Stimulated activated CD4-positive, alpha-beta T cell treated with anti-CD3 and anti-CD28 coated beads, Interleukin-12 subunit alpha, Interleukin-12 subunit beta, amount 100 ng/mL, for 24 hours (primary cell): ENCODE data around the gene METTL25B.

Experiments
- DNase-seq, 2 experiments: peaks; one replicate each; pipeline ENCODE4 v3.0.0-alpha.2; 2020; ENCODE audit warnings: low read depth in 2 of 2

The METTL25B gene

DNA sequence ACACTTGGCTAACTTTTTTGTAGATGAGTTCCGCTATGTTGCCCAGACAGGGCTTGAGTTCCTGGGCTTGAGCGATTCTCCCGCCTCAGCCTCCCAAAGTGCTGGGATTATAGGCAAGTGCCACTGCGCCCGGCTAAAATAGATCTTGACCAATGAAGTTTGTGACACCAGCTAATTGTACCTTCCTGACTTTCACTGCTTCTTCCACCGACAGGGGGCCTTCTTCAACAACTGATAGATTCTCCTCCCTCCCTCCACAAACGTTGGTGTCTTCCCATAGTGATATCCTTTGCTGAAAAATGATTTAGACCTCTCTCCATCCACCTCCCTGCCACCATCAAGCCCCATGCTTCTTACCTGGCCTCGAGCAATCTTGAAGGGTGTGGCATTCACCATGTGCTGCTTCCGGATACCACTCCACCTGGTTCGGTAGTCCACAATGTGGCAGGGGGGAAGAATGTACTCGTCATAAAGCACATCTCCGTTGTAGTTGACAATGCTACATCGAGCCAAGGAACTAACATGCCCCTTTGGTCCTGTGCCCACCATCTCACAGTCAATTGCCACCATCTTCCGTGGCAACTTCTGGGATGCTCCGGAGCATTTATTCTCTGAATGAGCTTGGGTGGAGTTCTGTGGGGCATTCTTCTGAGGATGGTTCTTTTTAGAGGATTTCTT, 1.6 kb upstream of the METTL25B start:
- peak in 1 of 2 experiments; percentile 48 for DNase-seq

DNA sequence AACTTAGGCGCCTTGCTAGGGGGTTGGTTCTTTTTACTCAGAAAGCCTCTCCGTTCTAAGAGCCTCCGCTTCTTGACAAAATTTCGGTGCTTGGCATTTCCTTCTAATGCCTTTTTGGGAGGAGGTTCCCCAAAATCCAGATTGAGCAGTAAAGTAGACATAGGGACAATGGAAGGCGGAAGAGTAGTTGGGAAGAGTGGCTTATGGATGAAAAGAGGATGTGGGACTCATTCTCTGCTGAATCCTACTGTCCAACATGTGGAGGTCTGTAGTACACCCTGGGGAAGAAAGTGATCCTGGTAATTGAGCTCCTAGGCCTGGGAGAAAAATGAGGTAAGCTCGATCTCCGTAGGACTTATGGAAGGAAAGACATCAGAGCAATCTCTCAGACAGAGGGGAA, 777 bp upstream of the METTL25B start:
- no peak for DNase-seq

- DNase-seq = peak; percentile 87 to 94
Observed at GRCh38 chr1:156728599-156729462, 562 bp downstream of the METTL25B start, which contains the start of gene ISG20L2. TSS of gene ISG20L2 (minus strand) at chr1:156728766. CDS start at chr1:156727652, 1,114 bp downstream.

DNA sequence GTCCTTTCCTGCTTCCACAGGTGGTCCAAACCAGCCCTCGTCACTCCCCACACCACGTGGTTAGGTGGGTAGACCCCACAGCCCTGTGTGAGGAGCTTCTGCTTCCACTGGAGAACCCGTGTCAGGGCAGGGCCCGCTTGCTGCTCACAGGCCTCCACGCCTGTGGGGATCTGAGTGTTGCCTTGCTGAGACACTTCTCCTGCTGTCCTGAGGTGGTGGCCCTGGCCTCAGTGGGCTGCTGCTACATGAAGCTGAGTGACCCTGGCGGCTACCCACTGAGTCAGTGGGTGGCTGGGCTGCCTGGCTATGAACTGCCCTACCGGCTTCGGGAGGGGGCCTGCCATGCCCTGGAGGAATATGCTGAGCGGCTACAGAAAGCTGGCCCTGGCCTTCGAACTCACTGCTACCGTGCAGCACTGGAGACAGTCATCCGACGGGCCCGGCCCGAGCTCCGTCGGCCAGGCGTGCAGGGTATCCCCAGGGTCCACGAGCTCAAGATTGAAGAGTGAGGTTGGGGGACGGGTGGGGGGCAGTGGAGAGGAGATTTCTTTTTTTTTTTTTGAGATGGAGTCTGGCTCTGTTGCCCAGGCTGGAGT, 5.8 kb downstream of the METTL25B start:
- DNase-seq = no peak

DNA sequence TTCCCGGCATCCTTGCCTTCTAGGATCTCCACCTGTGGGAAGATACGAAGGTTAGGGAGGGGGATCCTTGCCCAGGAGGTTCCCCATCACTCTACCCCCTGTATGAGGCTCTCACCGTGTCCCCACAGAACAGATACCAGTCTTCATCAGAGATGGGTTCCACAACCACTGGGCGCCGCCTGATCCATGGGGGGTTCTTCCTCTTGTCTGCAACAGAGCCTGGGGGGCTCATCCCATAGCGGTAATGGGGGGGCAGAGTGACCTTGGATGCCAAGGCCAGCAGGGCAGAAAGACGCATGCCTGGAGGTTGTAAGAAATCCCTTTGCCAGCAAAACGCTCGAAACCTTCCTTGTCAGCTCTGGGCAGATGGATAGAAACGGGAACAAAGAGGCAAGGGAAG, 10.1 kb downstream of the METTL25B start:
- DNase-seq = no peak

DNA sequence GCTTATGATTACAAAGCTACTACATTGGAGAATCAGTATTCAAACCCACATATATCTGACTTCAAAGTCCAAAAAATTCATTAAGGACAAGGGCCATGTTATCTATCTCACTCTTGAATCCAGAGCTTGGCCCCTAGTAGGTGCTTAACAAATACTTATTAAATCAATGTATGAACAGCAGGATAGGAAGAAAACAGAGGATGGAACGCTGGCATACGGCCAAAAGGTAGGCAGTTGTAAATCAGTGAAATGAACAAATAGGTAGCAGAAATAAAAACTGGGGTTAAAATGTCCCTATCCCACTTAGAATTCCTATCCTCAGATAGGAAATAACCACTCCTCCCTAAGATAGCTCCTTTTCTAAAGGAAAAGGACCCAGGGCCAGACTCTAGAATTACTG, 10.6 kb downstream of the METTL25B start:
- no peak for DNase-seq

- DNase-seq = no peak
Observed at GRCh38 chr1:156740237-156740740, 12.0 kb downstream of the METTL25B start.

GRCh38 chr1:156740741-156741480, 12.6 kb downstream of the METTL25B start, which contains the start of gene MRPL24:
TSS of gene MRPL24 (minus strand) at chr1:156741088. CDS start at chr1:156738704, 2,384 bp downstream.
- peak; percentile 92 to 94 for DNase-seq

- no peak for DNase-seq
Observed at GRCh38 chr1:156741481-156741983, 13.3 kb downstream of the METTL25B start.

DNA sequence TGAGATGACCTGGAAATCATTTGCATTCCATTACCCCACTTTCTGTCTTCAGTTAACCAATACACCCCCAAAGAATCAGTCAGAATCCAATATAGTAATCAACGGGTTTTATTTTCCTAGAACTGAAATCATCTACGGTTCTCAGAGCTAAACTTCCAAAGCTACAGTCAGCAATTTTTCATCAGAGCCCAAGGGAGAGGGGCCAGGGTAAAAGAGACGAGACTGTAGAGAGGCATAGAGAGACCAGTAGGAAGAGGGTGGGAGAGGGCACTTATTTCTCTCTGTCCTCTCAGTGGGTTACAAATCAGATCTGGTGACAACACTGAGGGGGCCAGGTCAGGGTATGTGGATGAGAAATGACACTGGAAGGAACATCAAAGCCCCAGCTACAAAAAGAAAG, 13.7 kb downstream of the METTL25B start:
- DNase-seq = no peak

GRCh38 chr1:156742801-156743200, 14.5 kb downstream of the METTL25B start:
- no peak for DNase-seq

DNA sequence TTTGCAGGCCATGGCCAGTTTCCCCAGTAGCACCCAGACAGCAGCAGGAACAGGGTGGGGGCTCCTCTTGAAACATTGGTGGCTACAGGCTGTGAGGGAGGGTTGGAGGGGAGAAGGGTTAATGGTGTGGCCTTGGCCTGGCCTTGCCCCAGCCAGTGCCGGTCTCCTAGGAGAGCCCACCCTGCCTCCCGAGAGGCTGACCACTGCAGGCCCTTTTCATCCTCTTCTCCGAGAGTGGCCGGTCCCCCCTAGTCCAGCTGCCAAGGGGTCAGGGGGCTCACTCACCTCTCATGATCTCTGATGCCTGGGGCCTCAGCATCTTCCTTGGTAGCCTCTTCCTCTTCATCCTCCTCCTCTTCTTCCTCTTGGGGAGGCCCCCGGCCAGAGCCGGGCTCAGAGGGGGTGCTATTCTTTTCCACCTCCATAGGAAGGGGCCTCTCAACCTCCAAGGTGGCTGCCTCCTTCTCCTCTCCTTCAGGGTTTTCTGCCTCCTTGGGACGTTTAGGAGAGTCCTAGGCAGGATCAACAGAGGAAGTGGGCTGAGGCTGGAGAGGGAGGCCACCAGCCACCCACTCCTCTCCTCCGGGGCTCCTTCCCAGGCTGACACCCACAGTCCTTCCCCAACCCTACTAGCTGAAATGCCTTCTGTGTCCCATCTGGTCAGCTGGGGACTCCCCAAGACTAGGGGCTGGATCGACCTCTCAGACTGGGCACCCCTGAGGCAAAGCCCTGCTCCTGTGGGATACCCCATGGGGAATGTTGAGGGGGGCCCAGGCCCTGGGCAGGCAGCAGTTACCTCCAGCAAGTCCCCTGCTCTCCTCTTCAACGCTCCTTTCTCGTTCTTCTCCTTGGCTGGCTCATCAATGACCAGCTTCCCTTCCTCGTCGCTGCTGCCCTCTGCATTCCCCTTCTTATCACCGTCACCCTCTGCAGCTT, 15.4 kb downstream of the METTL25B start:
- no peak for DNase-seq

DNA sequence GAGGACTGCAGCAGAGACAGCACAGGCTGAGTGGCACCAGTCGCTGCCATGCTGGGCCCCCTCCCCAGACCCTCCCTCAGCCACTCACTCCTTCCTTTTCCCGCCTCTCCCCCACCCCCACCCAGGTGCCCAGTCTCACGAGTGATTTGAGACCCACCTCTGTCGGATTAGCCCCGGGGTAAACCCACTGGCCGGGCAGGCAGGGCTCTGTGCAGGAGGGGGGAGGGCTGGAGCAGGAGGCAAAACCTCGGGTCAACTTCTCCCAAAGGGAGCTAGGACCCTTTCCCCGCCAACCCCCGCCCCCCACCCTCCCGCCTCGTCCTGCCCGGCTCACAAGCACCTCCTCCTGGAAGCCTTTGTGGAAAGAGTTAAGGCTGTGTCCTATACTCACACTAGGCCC, 16.1 kb downstream of the METTL25B start:
- no peak for DNase-seq

DNA sequence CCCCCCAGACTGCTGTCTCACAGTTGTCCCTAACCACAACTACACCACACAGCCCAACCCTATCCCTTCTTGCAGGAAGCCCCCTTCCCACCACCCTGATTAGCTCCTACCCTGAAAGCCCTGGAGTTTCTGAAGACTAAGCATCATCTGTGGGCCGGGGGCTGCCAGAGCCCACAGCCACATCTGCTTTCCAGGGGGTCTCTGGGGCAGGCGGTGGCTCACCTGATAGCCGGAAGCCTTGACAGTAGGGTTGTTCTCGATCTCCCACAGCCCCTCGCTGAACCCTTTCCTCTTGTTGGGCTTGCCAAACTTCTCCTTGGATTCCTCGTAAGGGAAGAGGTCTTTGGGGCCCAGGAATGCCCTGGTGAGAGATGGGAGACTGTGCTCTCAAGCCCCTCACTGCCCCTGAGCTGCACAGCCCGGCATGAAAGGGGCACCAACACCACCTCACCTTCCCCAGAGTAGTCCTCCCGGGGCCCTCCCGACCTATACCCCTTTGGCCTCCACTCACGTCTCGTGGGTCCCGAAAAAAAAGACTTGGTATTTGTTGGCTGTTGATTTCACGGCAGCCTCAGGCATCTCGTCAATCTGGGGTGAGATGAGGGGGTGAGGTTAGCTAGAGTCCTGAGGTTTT, 16.6 kb downstream of the METTL25B start:
- no peak for DNase-seq

DNA sequence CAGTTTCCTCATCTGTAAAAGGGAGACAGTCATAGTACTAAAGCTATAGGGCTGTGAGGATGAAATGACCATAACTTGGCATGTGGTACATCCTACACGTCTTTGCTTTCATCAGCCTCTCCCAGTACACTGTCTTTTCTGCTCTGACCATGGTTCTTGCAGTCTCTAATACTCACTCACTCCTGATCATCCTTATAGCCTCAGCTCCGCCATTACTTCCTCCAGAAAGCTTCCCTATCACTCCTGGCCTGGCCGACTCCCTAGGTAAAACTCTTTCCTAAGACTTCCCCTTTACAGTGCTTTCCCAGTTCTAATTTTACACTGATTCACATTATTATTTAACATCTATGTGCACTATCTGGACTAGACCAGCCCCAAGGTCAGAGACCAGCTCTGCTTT, 17.6 kb downstream of the METTL25B start:
- DNase-seq = no peak

- DNase-seq = no peak
Observed at GRCh38 chr1:156746406-156746727, 18.1 kb downstream of the METTL25B start.

DNA sequence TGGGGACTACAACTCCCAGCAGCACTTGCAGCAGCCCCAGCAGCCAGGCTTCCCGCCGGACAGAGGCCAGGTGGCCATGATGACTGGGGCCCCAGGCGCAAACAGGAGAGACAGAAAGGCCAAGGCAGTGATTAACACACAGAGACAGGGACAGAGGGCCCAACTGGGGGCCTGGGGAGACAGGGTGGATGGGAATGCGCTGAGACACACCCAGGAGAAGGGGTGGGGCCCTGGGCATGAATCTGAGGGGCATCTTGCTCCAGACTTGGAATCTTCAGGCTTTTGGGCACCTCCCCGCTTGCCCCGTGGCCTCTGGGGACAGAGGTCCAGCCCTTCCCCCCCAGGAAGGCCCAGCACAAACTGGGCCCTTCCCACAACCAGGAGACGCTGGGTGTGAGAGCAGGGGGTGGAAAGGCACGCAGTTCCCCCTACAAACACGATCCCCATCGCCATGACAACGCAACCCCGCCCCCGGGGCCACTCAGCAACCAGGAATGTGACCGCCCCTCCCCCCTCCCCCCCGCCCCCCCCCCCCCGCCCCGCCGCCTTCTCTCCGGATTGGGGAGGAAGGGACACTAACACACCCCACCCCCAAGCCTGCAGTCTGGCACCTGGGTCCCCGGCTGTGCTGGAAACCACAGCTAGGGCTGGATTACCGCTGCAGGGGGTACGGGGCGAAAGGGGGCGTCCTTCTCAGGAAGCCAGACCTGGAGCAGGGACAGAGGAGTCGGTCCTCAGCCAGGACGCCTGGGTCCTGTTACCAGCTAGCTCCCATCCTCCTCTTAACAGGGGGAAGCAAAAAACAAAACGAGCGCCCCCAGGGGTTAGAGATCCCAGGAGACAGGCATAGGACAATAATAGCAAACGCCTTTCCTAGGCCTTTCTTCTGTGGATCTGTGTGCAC, 18.7 kb downstream of the METTL25B start:
- peak in 1 of 2 experiments; percentile 55 for DNase-seq

GRCh38 chr1:156747742-156748669, 19.7 kb downstream of the METTL25B start:
- DNase-seq = no peak
